Measurements from ENCODE around the gene GRIK3.
"Not testable (repeated sequence)": the region's sequence is repeated elsewhere in the genome, so short reads cannot be mapped to it uniquely, and the experiment has no call there.

The GRIK3 gene

DNA sequence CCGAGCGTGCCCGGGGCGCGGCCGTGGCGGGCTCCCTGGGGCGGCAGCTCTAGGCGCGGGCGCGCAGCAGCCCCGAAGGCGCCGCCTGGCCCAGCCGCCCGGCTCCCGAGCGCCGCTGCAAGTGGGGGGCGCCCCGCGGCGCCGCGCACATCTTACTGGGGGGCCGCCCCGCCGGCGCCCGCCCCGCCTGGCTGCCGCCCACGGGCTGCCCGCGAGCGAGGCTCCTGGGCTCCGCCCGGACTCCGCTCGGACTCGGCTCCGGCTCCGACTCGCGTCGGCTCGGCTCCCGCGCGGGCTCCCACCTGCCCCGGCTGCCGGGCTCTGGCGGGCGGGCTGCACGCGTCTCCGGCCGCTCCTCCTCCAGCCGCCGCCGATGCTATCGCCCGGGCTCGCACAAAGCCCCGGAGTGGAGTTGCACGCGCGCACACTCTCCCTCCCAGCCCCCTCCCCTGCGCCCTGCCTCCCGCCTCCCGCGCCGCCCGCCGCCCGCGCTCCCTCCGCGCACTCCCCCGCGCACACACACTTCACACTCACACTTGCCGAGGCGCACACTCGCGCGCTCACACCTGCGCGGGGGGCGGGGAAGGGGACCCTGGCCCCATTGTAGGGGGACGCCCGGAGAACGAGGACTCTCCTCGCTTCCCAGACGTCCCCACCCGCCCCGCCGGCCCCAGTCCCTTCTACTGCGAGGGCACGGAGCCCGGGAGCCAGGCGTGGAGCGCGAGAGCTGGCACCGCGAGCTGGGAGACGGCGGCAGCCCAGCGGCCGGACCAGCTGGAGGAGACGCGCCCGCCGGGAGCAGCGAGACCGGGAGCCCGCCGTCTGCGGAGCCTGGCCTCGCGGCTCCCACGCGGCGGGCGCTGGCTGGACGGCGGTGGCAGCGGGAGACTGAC lies at the start of gene GRIK3:
GRIK3 (minus strand) TSS at position 395 of the 893 bp plus-strand sequence. CDS start 407 bp downstream, outside the sequence.
- TF ChIP-seq, protein P1, sequence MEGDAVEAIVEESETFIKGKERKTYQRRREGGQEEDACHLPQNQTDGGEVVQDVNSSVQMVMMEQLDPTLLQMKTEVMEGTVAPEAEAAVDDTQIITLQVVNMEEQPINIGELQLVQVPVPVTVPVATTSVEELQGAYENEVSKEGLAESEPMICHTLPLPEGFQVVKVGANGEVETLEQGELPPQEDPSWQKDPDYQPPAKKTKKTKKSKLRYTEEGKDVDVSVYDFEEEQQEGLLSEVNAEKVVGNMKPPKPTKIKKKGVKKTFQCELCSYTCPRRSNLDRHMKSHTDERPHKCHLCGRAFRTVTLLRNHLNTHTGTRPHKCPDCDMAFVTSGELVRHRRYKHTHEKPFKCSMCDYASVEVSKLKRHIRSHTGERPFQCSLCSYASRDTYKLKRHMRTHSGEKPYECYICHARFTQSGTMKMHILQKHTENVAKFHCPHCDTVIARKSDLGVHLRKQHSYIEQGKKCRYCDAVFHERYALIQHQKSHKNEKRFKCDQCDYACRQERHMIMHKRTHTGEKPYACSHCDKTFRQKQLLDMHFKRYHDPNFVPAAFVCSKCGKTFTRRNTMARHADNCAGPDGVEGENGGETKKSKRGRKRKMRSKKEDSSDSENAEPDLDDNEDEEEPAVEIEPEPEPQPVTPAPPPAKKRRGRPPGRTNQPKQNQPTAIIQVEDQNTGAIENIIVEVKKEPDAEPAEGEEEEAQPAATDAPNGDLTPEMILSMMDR (IDR thresholded peaks at IDR 0.05; ENCODE audit: low read depth, low read length, missing control alignments): no peak
- in situ Hi-C loops (cut with HindIII; ENCODE audit: low sequenced_read_pairs): no loop called here
- no peak within 1 kb of the TSS for H3K4me3 ChIP-seq (ENCODE audit: low read depth, low read length)
- no peak for DNase-seq (ENCODE audit: low read depth)

DNA sequence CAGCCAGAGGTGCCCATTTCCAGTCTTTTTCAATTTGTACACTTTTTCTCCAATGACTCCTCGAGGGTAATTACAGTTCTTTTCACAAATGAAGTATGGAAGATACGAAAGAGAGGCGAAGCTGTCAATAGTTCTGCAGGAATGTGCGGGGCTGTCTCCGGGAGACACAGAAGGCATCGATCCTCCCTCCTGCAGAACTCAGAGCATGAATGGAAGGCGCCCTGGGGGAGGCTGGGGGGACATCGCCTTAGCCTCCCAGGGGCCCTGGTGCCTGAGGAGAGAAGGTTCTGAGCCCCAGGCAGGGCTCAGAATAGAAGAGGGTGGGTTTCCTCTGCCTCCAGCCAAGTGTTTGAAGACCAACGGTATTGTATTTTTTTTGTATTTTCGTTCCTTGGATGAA lies 49.7 kb upstream of the GRIK3 start:
- in situ Hi-C loops (cut with HindIII; ENCODE audit: low sequenced_read_pairs): no loop called here
- TF ChIP-seq, protein P1 (IDR thresholded peaks at IDR 0.05; ENCODE audit: low read depth, low read length, missing control alignments): no peak

DNA sequence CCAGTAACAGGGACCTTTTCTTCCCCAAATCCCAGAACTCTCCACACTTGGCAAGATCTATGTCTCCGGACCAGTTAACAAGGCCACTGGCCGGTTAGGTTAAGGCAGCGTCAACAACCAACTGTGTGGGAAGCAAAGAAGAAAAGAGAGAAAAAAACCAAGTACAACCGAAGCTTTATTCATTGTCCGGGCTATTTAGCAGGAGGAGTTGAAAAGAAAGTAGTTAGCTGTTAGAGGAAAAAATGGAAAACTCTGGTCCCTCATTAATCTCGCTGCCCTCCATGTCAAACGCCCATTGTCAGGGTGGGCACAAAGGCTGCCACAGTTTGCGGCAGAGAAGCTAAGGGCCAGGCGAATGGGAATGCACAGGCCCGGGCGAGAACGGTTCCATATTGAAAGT lies 49.3 kb upstream of the GRIK3 start:
- TF ChIP-seq, protein P1 (IDR thresholded peaks at IDR 0.05; ENCODE audit: low read depth, low read length, missing control alignments): no peak
- DNase-seq (ENCODE audit: low read depth): no peak
- in situ Hi-C loops (cut with HindIII; ENCODE audit: low sequenced_read_pairs): no loop called here
- no peak overlapping the region for H3K4me3 ChIP-seq (ENCODE audit: low read depth, low read length)

More for the DNA sequence above, 49.7 kb upstream of the GRIK3 start:
- no peak for DNase-seq (ENCODE audit: low read depth)
- no peak overlapping the region for H3K4me3 ChIP-seq (ENCODE audit: low read depth, low read length)

DNA sequence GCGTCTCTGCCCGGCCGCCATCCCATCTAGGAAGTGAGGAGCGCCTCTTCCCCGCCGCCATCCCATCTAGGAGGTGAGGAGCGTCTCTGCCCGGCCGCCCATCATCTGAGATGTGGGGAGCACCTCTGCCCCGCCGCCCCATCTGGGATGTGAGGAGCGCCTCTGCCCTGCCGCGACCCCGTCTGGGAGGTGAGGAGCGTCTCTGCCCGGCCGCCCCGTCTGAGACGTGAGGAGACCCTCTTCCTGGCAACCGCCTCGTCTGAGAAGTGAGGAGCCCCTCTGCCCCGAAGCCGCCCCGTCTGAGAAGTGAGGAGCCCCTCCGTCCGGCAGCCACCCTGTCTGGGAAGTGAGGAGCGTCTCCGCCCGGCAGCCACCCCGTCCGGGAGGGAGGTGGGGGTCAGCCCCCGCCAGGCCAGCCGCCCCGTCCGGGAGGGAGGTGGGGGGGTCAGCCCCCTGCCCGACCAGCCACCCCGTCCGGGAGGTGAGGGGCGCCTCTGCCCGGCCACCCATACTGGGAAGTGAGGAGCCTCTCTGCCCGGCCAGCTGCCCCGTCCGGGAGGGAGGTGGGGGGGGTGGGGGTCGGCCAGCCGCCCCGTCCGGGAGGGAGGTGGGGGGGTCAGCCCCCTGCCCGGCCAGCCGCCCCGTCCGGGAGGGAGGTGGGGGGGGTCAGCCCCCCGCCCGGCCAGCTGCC lies 46.1 kb upstream of the GRIK3 start:
- in situ Hi-C loops (cut with HindIII; ENCODE audit: low sequenced_read_pairs); H3K4me3 ChIP-seq (ENCODE audit: low read depth, low read length); DNase-seq (ENCODE audit: low read depth): not testable (repeated sequence)

DNA sequence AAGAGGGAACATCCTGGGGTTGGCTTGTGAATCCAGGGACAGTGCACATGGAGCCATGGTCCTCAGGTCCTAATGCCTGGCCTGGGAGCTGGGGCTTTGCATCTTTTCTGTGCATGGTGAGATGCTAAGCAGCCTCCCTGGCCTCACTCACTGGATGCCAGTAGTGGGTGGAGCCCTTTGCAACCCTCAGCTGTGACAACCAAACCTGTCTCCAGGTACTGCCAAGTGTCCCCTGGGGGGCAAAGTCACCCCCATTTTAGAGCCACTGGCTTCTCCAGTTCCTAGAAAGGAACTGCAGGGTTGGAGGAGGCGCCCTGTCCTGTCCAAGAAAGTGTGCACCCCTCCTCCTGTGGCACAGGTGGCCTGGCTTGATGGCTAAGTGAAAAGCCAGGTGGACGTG lies 44.6 kb upstream of the GRIK3 start:
- TF ChIP-seq, protein P1 (IDR thresholded peaks at IDR 0.05; ENCODE audit: low read depth, low read length, missing control alignments): no peak
- in situ Hi-C loops (cut with HindIII; ENCODE audit: low sequenced_read_pairs): no loop called here
- no peak for DNase-seq (ENCODE audit: low read depth)
- H3K4me3 ChIP-seq (ENCODE audit: low read depth, low read length): no peak overlapping the region

DNA sequence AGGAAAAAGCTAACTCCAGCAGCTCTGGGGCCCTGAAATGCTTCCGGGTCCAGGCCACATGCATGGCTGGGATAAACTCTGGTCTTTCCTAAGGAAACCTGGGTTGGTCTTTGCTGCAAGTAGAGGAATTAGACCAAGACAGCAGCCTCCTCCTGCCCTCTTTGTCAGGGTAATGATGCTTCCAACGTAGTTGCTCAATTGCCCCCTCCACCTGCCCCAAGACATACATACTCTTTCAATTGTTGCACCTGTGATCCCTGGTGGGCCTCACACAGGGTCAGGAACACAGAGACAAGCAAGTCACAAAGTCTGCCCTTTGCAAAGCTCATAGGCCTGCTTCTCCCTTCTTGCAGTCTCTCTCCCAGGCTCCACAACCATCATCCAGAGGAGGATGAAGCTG lies 41.9 kb upstream of the GRIK3 start:
- DNase-seq (ENCODE audit: low read depth): no peak
- no peak overlapping the region for H3K4me3 ChIP-seq (ENCODE audit: low read depth, low read length)
- TF ChIP-seq, protein P1 (IDR thresholded peaks at IDR 0.05; ENCODE audit: low read depth, low read length, missing control alignments): no peak
- in situ Hi-C loops (cut with HindIII; ENCODE audit: low sequenced_read_pairs): no loop called here

Measured in astrocyte of the cerebellum (primary cell).